Suprapubic skin (tissue), 3 donors: ENCODE measurements around the gene ATRN.

Experiments
- POLR2AphosphoS5 ChIP-seq, 3 donors: sonication (generic); formaldehyde crosslinking; IDR thresholded peaks; one replicate each; pipeline ENCODE4 v1.6.1; 2017; ENCODE audit warnings: antibody characterized with exemption in 3 of 3
- TF ChIP-seq, protein P1 (sequence below), 2 donors: fragments of 200-600 bp in 1 of 2; fragments of 450-650 bp in 1 of 2; sonication (generic) in 1 of 2; IDR thresholded peaks; one replicate each; pipeline ENCODE4 v1.5.1; 2016 to 2019; ENCODE audit warnings: antibody characterized with exemption in 2 of 2, mild to moderate bottlenecking in 1 of 2, moderate library complexity in 1 of 2

DNA sequence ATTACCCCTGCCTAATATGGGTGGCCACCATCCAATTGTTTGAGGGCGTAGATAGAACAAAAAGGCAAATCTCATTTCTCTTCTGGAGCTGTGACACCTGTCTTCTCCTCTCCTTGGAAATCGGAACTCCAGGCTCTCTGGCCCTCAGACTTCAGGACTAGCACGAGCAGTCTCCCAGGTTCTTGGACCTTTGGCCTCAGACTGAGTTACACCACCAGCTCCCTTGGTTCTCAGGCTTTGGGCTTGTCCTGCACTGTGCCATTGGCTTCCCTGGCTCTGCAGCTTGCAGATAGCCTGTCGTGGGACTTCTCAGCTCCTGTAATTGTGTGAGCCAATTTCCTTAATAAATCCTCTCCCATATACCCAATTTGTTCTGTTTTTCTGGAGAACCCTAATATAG, 34.3 kb downstream of the ATRN start:
- TF ChIP-seq, protein P1, sequence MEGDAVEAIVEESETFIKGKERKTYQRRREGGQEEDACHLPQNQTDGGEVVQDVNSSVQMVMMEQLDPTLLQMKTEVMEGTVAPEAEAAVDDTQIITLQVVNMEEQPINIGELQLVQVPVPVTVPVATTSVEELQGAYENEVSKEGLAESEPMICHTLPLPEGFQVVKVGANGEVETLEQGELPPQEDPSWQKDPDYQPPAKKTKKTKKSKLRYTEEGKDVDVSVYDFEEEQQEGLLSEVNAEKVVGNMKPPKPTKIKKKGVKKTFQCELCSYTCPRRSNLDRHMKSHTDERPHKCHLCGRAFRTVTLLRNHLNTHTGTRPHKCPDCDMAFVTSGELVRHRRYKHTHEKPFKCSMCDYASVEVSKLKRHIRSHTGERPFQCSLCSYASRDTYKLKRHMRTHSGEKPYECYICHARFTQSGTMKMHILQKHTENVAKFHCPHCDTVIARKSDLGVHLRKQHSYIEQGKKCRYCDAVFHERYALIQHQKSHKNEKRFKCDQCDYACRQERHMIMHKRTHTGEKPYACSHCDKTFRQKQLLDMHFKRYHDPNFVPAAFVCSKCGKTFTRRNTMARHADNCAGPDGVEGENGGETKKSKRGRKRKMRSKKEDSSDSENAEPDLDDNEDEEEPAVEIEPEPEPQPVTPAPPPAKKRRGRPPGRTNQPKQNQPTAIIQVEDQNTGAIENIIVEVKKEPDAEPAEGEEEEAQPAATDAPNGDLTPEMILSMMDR (IDR thresholded peaks at IDR 0.05), result no peak
- TF ChIP-seq POLR2AphosphoS5 (IDR thresholded peaks at IDR 0.05), result no peak
